ENCODE results near the gene SH3PXD2A. TPM values are rescaled to one million over a fixed set of nuclear protein-coding genes. Genes with fewer than 3 reads are reported as not detected.

The SH3PXD2A gene
- total and polyA plus RNA-seq, 10 of the 15 experiments (the other 5 are each of a cell fraction or from before 2014, with no cell fraction given): 0.63 to 14.0 (median 4.4) TPM

DNA sequence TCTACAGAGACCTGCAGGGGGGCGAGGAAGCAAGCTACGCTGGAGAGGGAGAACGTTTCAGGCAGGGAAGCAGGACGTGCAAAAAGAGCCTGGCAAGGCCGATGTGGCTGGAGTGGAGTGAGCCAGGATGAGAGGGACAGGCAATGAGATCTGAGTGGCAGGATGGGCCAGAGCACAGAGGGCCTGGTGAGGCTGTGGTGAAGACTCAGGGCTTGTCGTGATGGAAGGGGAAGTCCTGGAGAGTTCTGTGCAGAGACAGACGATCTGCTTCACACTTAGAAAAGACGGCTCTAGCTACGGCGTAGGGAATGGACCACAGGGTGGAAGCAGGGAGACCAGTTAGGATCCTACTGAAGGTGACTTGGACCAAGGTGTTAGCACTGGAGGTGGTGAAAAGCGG lies 87.0 kb downstream of the SH3PXD2A start:
- ChIA-PET RAD21 (ENCODE audit: unreplicated experiment) (no interaction called here), POLR2A (no interaction called here), SMC1A (ENCODE audit: uncharacterized antibody, unreplicated experiment) (no interaction called here), CTCF (interaction anchor here (1.0 kb wide), 1 partner anchor 84 kb away, joined by 3 read pairs; no protein-coding TSS in a partner anchor)
- BruUV-seq (replicated peaks): no TSS peak
- no peak overlapping the region for H3K27ac ChIP-seq (ENCODE audit: control insufficient read depth, insufficient read depth)
- no peak overlapping the region for H3K4me3 ChIP-seq
- no peak overlapping the region for H2AFZ ChIP-seq (ENCODE audit: control insufficient read depth, low read depth, low read length)
- H3K9ac ChIP-seq (ENCODE audit: control insufficient read depth, insufficient read depth, low read length): no peak overlapping the region
- H3K36me3 ChIP-seq (ENCODE audit: control insufficient read depth in 2 of 2, insufficient read depth in 2 of 2, low read length in 1 of 2): no peaks in the 10 kb centered on the region
- H3K27me3 ChIP-seq (replicated peaks in 1 of 2; ENCODE audit: control insufficient read depth in 2 of 2, insufficient read depth in 2 of 2, low read length in 1 of 2): no peaks in the 10 kb centered on the region; a peak in 1 of 4 replicates
- no peak for ATAC-seq
- intact Hi-C loops (cut with micrococcal nuclease; ENCODE audit: unreplicated experiment): no loop called here
- WGBS (ENCODE audit: insufficient coverage, insufficient replicate concordance, low lambda C conversion rate, missing lambda C conversion rate): 78% methylated on average over 9 of the region's 11 CpGs
- no peaks in the 10 kb centered on the region for H3K9me3 ChIP-seq (replicated peaks; ENCODE audit: control insufficient read depth, insufficient read depth, low read length)
- peaks cover 22% of the 10 kb centered on the region for H3K4me1 ChIP-seq (ENCODE audit: control insufficient read depth, insufficient read depth, low read length)
- no peak for FAIRE-seq
- no peaks in the 10 kb centered on the region for H4K20me1 ChIP-seq (ENCODE audit: control insufficient read depth, insufficient read depth)
- no peak for DNase-seq (ENCODE audit: low read depth, low spot score)
- H3K4me2 ChIP-seq (ENCODE audit: control insufficient read depth, insufficient read depth): no peak overlapping the region
- TF ChIP-seq GATAD2B (conservative IDR thresholded peaks at IDR 0.05; ENCODE audit: low read depth) (no peak), JUND (IDR thresholded peaks at IDR 0.05; ENCODE audit: low read depth, low read length) (no peak), ZNF207 (IDR thresholded peaks at IDR 0.05; ENCODE audit: borderline replicate concordance) (no peak), FOXM1 (IDR thresholded peaks at IDR 0.05; ENCODE audit: low read depth, low read length) (no peak), TCF7 (IDR thresholded peaks at IDR 0.05; ENCODE audit: borderline replicate concordance) (no peak), RELA (IDR thresholded peaks at IDR 0.05; ENCODE audit: borderline replicate concordance, partially characterized antibody) (no peak), BACH1 (IDR thresholded peaks at IDR 0.05; ENCODE audit: borderline replicate concordance) (no peak), BHLHE40 (IDR thresholded peaks at IDR 0.05; ENCODE audit: borderline replicate concordance in 1 of 2, low read depth in 2 of 2, low read length in 1 of 2) (no peak), IKZF1 (conservative IDR thresholded peaks at IDR 0.05) (no peak), ZNF687 (IDR thresholded peaks at IDR 0.05) (no peak), IKZF2 (IDR thresholded peaks at IDR 0.05) (no peak)
- in situ Hi-C loops (cut with MboI): no loop called here
- no peaks in the 10 kb centered on the region for H3K79me2 ChIP-seq (ENCODE audit: control insufficient read depth, insufficient read depth, low read length)

All from GM12878 (cell line).